ENCODE measurements around the gene MACF1. TPM values are rescaled to one million over a fixed set of nuclear protein-coding genes. Genes with fewer than 3 reads are reported as not detected.
A peak's percentile ranks its signal among the peaks of the same experiment; 100 is the strongest.

The MACF1 gene
- total RNA-seq, 1 experiment from 2014 or later: 51.9 TPM

DNA sequence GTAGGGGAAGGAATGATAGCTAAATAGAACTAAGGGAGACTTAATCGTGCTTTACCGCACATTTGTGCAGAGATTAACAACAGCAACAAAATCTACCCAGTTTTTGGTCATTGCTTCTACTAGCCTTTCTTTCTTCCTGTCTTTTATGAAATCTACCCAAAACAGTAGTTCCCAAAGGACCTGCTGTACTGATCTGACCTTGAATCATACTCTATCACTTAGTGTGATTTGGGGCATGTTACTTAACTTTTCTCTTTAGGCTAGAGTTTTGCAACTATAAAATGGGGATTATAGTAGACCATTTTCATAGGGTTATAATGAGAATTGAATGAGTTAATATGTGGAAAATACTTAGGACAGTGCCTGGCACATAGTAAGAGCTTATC is 30.5 kb upstream of the MACF1 start:
- Histone ChIP-seq H3K9me3 (no peaks in the 10 kb centered on the region), H3K4me3 (no peak overlapping the region)
- no peak for DNase-seq

DNA sequence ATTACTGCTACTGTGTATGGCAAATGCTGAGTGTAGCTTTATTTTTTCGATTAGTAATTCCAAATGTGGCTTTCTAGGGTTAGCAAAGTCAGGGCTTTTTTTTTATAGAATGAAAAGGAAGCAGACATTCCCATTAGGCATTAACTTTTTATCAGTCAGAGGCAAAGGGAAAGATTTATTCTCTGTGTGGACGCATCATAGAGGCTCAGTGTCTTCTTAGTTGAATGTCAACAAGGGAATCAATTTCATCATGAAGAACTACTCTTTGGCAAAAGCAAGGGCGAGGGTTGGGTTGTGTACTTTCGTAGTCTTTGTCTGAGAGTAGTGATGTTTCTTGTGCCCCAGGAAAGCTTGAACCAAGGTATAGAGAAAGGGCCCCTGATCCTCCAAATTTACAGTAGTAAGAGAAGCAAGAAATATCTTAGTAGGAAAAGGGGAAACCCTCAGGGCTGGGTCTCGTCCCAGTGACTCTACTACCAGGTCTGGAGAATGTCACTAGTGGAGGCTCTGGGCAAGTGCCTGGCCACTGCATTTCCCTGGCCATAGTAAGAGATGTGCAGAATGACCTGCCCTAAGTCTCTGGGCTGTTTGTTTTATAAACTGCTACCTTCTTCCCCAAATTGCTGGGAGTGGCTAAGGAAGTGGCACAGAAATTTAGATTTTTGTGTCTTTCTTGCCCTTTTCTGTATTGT is 30.0 kb upstream of the MACF1 start:
- Histone ChIP-seq H3K27me3 (no peaks in the 10 kb centered on the region), H3K4me3 (no peak overlapping the region), H3K36me3 (no peaks in the 10 kb centered on the region; the same call in 1 of the 2 replicates), H3K9me3 (no peaks in the 10 kb centered on the region)
- DNase-seq: no peak

More for the DNA sequence above, 30.5 kb upstream of the MACF1 start:
- Histone ChIP-seq H3K27me3 (no peaks in the 10 kb centered on the region), H3K36me3 (no peaks in the 10 kb centered on the region; the same call in 1 of the 2 replicates)

DNA sequence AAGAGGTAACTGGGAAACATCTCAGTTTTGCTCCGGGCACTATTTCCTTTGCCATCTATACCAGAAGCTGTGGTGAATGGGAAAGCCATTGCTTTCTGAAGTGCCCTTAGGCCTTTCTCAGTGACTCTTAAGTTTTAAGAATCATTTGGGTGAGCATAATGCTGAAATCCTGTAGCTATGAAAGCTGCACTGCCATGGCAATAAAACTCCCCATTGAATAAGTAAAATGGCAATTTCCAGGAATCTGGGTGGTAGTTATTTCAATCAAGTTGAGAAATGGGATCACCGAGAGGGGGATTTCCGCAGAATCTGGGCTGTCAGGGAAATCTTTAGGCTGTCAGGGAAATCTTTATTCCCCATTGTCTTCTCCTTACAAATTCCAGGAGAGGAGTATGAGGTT is 26.8 kb upstream of the MACF1 start:
- DNase-seq: no peak
- no peaks in the 10 kb centered on the region for H3K9me3 ChIP-seq
- no peak overlapping the region for H3K4me3 ChIP-seq
- no peaks in the 10 kb centered on the region; the same call in 1 of the 2 replicates for H3K36me3 ChIP-seq
- H3K27me3 ChIP-seq: no peaks in the 10 kb centered on the region

DNA sequence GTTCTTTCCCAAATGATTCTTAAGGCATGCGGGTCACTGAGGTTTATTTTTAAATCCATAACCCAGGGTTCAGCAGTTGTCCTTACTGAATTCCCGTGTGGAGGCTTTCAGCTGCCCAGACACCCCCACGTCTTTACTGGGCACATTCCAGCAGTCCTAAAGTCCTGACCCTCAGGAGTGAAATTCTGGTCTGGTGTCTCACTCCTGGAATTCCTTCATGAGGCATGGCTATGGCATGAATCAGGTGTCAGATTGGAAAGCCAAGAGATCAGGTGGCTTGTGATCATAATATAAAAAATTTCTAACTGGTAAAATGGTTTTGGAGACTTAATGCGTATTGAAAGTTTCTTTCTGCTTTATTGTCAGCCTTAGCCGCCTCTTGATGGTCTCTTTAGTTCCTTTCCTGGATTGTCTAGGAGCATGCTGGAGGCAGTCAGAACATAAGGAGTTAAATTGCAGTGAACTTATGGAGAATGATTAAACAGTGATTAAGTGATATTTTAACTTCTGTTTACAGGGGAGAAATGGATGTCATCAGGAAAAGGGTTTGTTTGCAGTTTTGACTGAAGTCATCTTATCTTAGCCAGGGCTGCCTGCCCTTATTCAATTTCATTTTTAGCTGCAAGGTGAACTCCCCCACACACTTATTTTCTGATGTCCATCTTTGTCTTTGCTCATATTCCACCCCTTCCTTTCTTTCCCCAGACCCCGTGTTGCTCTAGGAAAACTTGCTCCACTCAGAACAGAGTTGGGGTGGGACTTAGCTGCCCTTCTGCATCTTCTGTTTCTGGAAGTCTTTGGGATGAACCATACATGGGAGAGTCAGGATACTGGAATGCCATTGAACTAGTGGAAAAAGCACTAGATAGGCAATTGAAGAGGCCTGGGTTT is 25.7 kb upstream of the MACF1 start:
- no peaks in the 10 kb centered on the region for H3K36me3 ChIP-seq
- H3K9me3 ChIP-seq: no peaks in the 10 kb centered on the region
- H3K4me3 ChIP-seq: no peak overlapping the region; the same call in 1 of the 2 replicates
- peak; percentile 74 for DNase-seq
- H3K27me3 ChIP-seq: no peaks in the 10 kb centered on the region

DNA sequence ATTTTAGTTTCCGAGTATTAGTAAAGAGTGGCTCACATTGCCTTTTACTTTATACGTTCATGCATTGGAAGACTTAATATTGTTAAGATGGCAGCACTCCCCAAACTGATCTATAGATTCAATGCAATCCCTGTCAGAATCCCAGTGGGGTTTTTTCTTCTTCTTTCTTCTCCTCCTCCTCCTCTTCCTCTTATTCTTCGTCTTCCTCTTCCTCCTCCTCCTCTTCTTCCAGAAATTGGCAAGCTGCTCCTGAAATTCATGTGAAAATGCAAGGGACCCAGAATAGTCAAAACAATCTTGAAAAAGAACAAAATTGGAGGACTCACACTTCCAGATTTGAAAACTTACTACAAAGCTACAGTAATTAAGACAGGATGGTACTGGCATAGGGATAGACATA is 23.2 kb upstream of the MACF1 start:
- no peak for DNase-seq
- Histone ChIP-seq H3K4me3 (no peak overlapping the region), H3K9me3 (no peaks in the 10 kb centered on the region), H3K27me3 (no peaks in the 10 kb centered on the region), H3K36me3 (no peaks in the 10 kb centered on the region)

DNA sequence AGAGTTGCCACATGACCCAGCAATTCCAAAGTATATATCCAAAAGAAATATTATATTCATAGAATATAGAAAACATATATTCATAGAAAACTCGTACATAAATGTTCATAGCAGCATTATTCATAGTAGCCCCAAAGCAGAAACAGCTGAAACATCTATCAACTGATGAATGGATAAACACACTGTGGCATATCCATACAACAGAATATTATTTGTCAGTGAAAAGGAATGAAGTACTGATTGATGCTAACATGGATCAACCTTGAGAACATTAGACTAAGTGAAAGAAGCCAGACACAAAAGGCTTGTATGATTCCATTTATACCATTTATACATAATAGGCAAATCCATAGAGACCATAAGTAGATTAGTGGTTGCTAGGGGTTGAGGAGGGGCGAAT is 21.7 kb upstream of the MACF1 start:
- no peaks in the 10 kb centered on the region for H3K27me3 ChIP-seq
- no peak overlapping the region for H3K4me3 ChIP-seq
- H3K36me3 ChIP-seq: no peaks in the 10 kb centered on the region
- no peaks in the 10 kb centered on the region for H3K9me3 ChIP-seq
- no peak for DNase-seq

DNA sequence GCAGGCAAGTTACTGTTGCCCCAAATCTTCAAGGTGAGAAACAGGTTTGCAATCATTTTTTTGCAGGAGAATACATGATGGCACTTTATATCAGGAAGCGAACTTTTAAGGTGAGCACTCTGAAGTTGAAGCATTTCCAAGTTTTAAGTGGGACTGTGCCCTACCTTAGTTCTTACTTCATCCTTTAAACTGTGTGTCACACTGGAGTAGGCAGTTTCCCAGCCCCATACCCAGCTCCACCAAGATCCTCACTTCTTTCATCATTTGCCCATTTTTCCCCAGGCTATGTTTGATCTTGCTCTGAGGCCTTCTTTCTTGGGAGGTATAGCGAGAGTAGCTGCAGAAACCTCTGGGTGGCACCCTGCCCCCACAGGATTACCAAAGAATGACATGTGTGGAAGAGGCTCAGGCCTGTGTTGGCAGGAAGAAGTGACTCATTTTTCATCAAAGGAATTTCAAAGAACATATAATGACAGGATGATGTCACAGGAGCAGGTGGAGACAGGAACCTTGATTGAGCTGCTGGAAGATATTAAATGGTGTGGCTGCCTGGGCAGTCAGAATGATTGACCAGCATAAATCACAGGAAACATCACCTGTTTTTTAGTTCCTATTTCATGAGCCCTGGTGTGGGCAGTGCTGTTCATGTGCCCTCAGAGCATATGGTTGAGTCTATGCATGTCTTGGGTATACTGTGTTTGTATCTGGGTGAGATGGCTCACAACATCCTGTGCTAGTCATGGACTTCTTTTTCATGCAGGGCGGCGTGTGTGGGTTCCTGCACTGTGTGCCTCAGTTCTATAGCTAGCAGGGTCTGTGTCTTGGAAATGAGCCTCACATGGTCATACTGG is 20.8 kb upstream of the MACF1 start:
- Histone ChIP-seq H3K9me3 (no peaks in the 10 kb centered on the region), H3K27me3 (no peaks in the 10 kb centered on the region), H3K36me3 (no peaks in the 10 kb centered on the region), H3K4me3 (no peak overlapping the region)
- peak; percentile 85 for DNase-seq

DNA sequence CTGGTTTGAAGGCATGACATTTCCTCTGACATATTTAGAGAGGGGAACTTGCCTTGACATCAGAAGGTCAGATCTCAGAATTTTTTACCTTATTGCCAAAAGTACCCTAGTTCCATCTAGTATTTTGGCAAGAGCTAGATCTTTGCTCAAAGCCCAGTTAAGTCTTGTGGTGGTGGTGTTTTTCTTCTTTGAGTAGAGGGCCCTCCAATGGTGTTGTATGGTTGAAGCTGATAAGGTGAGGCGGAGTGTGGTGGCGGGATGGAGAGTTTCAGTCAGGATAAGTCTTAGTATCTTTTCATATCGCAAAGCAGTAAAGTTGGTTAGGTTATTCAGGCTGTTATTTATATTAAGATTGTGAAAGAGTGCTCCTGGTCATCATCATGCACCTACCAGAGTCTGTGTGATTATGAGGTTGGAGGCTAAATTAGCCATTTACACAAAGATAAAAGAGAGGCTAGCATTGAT is 20.1 kb upstream of the MACF1 start:
- DNase-seq: no peak
- no peaks in the 10 kb centered on the region for H3K9me3 ChIP-seq
- no peaks in the 10 kb centered on the region for H3K36me3 ChIP-seq
- no peaks in the 10 kb centered on the region for H3K27me3 ChIP-seq
- no peak overlapping the region for H3K4me3 ChIP-seq

DNA sequence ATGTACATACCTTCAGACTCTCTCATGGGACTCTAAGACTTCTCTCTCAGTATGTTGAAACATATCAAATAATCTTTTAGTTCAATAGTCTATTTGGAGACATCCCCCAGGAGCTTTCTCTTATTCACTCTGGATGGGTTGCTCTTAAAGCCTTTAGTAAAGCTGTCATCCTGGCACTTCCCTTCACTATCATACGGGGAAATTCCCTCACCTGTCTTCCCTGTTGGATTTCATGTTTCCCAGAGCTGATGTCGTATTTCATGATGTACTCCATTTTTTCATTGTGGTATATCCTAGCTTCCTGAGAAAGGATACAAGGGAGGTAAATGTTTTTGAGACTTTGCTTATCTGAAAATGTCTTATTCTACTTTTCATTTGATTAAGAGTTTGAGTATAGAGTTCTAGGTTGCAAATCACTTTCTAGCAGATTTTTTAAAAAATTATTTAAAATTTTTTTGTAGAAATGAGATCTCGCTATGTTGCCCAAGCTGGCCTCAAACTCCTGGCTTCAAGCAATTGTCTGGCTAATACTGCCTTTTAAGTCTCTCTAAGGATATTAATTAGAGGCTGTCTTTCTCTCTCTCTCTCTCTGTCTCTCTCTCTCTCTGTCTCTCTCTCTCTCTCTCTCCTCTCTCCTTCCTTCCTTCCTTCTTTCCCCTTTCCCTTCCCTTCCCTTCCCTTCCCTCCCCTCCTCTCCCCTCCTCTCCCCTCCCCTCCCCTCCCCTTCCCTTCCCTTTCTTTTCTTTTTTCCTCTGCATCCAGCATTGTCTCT is 17.0 kb upstream of the MACF1 start:
- Histone ChIP-seq H3K9me3 (no peaks in the 10 kb centered on the region), H3K27me3 (no peaks in the 10 kb centered on the region), H3K36me3 (no peaks in the 10 kb centered on the region), H3K4me3 (no peak overlapping the region)
- no peak for DNase-seq

DNA sequence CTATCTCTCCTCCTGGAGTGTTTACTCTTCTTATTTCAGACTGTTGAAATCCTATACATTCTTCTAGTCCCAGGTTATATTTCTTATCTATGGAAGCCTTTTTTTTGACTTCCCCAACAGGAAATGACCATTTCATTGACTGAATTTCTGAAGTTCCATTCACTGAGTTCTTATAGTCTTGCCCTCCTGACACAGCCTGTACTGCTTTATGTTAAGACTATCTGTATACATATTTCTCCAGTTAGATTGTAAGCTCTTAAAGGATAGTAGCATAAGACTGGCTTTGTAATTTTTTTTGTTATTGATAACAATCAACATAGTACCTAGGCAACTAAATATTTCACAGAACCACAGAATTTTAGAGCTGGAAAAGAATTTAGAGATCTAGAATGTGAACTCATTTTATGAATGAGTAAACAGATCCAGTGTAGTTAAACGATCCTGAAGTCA is 14.9 kb upstream of the MACF1 start:
- DNase-seq: no peak
- Histone ChIP-seq H3K9me3 (no peaks in the 10 kb centered on the region), H3K4me3 (no peak overlapping the region), H3K27me3 (no peaks in the 10 kb centered on the region), H3K36me3 (no peaks in the 10 kb centered on the region)

DNA sequence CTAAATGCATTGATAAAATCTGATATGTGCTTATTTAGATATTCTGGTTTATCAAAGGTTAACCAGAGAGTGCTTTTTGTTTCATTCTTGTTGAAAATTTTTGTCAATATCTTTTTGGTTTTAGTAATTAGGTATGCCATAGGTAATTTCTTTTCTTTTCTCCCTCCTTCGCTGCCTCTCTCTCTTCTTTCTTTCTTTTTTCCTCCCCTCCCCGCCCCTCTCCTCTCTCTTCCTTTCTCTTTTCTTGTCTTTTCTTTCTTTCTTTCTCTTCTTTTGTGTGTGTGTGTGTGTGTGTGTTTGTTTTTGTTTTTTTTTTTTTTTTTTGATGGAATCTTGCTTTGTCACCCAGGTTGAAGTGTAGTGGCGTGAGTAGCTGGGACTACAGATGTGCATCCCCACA is 14.4 kb upstream of the MACF1 start:
- no peaks in the 10 kb centered on the region for H3K27me3 ChIP-seq
- no peak overlapping the region for H3K4me3 ChIP-seq
- H3K36me3 ChIP-seq: no peaks in the 10 kb centered on the region
- no peaks in the 10 kb centered on the region for H3K9me3 ChIP-seq
- no peak for DNase-seq

DNA sequence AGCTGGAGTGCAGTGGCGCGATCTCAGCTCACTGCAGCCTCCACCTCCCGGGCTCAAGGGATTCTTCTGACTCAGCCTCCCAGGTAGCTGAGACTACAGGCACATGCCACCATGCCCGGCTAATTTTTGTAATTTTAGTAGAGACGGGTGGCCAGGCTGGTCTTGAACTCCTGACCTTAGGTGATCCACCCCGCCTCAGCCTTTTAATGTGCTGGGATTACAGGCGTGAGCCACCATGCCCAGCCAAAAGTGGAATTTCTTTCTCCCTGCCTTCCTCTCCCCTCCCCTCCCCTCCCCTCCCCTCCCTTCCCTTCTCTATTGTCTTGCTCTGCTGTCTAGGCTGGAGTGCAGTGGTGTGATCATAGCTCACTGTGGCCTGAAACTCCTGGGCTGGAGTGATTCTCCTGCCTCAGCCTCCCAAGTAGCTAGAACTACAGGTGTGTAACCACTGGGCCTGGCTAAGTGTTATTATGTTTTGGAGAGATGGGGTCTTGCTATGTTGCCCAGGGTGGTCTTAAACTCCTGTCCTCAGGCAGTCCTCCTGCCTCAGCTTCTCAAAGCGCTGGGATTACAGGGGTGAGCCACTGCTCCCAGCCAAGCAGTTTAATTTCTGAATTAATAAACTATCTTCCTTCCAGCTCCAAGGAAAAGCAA is 10.0 kb upstream of the MACF1 start:
- no peak for DNase-seq
- Histone ChIP-seq H3K4me3 (no peak overlapping the region), H3K36me3 (no peaks in the 10 kb centered on the region), H3K9me3 (no peaks in the 10 kb centered on the region), H3K27me3 (no peaks in the 10 kb centered on the region)

DNA sequence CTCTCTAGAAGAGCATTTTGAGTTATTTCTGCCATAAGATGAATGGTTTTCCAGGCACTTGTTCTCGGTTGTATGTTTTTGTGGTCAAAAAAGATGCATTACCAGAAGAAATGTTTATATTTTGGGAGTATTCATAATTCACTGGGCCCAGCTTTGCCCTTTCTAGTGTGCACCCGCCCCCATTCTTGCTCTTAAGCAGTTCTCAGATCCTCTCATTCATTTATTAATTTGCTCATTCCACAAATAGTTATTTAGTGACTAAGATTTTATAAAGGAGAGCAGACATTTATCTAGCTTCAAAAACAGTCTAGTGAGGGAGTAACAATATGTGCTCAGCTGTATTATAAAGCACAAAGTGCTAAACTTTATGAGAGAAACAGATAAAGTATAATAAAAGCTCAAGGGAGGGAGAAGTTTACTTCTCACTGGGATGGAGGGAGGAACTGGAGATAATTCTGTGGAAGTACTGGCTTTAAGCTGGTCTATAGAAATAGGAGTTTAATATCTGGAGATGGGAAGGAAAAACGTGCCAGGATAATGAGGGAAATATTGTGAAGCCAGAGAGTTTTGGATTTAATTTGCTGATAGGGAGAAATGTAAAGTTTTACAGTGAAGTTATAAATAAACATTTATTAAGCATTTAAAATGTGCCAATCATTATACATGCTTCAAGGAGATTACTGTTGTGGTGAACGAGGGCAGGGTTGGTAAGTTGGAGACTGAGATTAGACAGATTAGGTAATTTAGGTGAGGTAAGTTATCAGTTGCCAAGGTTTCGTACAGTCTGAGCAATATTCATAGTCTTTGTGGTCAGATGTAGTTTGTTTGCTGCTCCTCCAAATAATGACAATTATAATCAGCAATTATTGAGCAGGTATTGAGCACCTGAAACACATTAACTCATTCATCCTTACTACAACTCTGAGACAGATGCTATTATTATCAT is 9.1 kb upstream of the MACF1 start:
- Histone ChIP-seq H3K36me3 (no peaks in the 10 kb centered on the region), H3K4me3 (no peak overlapping the region), H3K27me3 (no peaks in the 10 kb centered on the region), H3K9me3 (no peaks in the 10 kb centered on the region)
- DNase-seq: peak; percentile 47

DNA sequence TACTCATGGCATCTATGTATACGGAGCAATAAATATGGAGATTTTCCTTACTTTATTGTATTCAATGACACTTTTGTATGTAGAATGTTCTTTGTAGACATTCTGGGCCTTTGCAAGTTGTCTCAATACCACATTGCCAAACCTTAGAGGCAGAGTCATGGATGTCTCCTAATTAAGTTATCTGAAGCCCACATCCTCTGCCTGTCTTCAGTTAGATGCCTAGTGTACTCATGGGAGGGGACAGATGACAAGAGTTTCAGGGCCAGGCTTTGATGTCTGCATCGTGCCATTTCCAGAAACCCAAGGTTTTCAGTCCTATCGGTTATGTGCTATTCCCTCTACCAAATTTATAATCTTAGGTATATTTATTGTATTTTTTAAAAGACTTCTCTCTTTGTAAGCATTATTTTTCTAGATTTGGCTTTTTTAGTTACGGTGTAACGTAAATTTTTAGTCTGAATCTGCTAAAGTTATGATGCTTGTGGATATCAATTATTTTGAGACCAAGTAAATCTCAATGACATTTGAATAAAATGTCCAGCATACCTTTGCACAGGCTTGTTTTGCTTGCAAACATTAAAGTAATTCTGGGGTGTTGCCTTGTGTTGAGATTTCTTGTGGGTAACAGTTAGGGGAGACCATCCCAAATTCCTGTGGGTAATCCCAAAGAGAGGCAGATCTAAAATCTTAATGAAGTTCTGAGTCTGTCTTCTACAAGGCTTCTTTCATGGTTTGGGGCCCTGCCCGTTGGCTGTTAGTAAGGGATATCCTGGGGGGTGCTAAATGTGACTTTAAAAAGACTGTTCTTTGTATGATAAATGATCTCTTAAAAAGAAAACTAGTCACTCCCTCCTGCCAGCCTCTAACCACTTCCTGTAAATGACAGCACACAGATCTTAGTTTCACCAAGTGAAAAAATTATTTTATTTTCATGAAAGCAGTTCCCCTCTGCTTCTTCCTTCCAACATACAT is 8.0 kb upstream of the MACF1 start:
- Histone ChIP-seq H3K4me3 (no peak overlapping the region), H3K9me3 (no peaks in the 10 kb centered on the region), H3K27me3 (no peaks in the 10 kb centered on the region), H3K36me3 (no peaks in the 10 kb centered on the region)
- peak; percentile 53 for DNase-seq

Data from MG63 (cell line).